LoVo (cell line): ENCODE data around the gene TAAR8.
A peak's percentile ranks its signal among the peaks of the same experiment; 100 is the strongest.
"Not testable (repeated sequence)": the region's sequence is repeated elsewhere in the genome, so short reads cannot be mapped to it uniquely, and the experiment has no call there.

ENCODE experiments used
- DNase-seq: peaks from one replicate; pipeline ENCODE4 v3.0.0-alpha.2; 2016; ENCODE audit warnings: low spot score

TAAR8 gene

GRCh38 chr6:132548746-132549463 lies 3.6 kb upstream of the TAAR8 start:
- no peak for DNase-seq

- no peak for DNase-seq
Measured at GRCh38 chr6:132551214-132551613, 1.3 kb upstream of the TAAR8 start.

GRCh38 chr6:132560087-132560486 lies 7.6 kb downstream of the TAAR8 start:
- not testable (repeated sequence) for DNase-seq

- no peak for DNase-seq
Measured at GRCh38 chr6:132566404-132566803, 13.9 kb downstream of the TAAR8 start.

GRCh38 chr6:132567566-132567965 lies 15.1 kb downstream of the TAAR8 start:
- no peak for DNase-seq

GRCh38 chr6:132568611-132569010 lies 16.1 kb downstream of the TAAR8 start:
- DNase-seq = no peak

- no peak for DNase-seq
Measured at GRCh38 chr6:132569170-132569569, 16.7 kb downstream of the TAAR8 start.

GRCh38 chr6:132570221-132570777 lies 17.8 kb downstream of the TAAR8 start, which contains the start of gene TAAR6:
Gene TAAR6, plus strand, starts transcription at chr6:132570322. Its CDS starts 0 bp downstream, at chr6:132570322.
- DNase-seq = no peak

GRCh38 chr6:132571774-132572173 lies 19.3 kb downstream of the TAAR8 start:
- DNase-seq = no peak

GRCh38 chr6:132584698-132585097 lies 32.2 kb downstream of the TAAR8 start:
- no peak for DNase-seq

GRCh38 chr6:132587424-132587823 lies 35.0 kb downstream of the TAAR8 start:
- no peak for DNase-seq

- no peak for DNase-seq
Measured at GRCh38 chr6:132589454-132589853, 37.0 kb downstream of the TAAR8 start, which contains the start of gene TAAR5. Gene TAAR5, minus strand, starts transcription at chr6:132589741. Its CDS starts 55 bp downstream, at chr6:132589686.

GRCh38 chr6:132590362-132590761 lies 37.9 kb downstream of the TAAR8 start:
- DNase-seq = no peak

GRCh38 chr6:132592855-132593254 lies 40.4 kb downstream of the TAAR8 start:
- no peak for DNase-seq

GRCh38 chr6:132596201-132596600 lies 43.7 kb downstream of the TAAR8 start:
- no peak for DNase-seq

- peak; percentile 35 for DNase-seq
Measured at GRCh38 chr6:132598473-132598872, 46.0 kb downstream of the TAAR8 start.

- not testable (repeated sequence) for DNase-seq
Measured at GRCh38 chr6:132600900-132601299, 48.4 kb downstream of the TAAR8 start.
